ENCODE results near the gene DHH. TPM values are rescaled to one million over a fixed set of nuclear protein-coding genes. Genes with fewer than 3 reads are reported as not detected.

The DHH gene
- total and polyA plus RNA-seq, 9 of the 15 experiments (the other 6 are each of a cell fraction or from before 2014, with no cell fraction given), result 0.07 to 2.6 (median 0.54) TPM

DNA sequence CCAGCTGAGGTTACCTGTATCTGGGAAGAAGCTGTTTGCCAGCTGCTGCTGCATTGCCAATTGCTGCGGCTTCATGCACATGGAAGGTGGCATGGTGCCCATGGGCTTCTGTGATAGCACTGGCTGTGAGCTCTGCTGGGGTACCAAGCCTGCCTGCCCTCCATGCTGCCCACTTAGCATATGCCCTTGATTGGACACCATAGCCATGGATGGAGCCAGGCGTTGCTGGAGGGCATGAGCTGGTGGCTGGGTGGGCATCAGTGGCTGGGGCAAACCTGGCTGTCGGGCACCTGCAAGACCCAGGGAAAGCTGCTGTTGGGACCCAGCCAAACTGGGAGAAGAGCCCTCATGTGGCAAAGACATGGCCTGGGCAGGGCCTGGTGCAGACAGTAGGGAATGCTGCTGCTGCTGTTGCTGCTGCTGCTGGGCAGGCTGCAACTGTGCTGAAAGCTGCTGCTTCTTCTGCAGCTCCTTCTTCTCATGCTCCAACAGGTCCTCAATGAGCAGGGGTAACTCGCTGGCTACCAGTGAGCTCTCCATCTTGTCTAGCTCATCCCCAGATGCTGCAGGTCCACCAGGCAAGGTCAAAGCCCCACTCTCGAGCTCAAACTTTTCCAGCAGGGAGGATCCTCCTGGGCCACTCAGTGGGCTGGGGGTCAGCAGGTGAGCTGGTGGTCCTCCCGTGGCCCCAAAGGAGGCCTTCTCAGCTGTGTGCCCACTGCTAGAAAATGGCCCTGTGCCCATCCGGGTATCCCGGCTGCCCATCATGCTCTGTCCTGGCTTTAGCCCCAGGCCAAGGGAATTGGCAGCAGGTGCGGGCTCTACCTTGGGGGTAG is 57.3 kb downstream of the DHH start:
- BruUV-seq (replicated peaks), result no TSS peak
- POLR2A ChIA-PET, result interaction anchor here (0.6 to 12.9 kb wide), 11 partner anchors 8 to 96 kb away, joined by 3 to 78 read pairs (median 8); partner anchors contain the start of genes PRKAG1 and TUBA1B
- no peak for DNase-seq (ENCODE audit: extremely low read depth in 1 of 4, low spot score in 3 of 4)

More for the DNA sequence above, 57.3 kb downstream of the DHH start:
- in situ Hi-C loops (cut with MboI), result no loop called here
- no peaks in the 10 kb centered on the region; the same call in 1 of the 2 replicates for H4K20me1 ChIP-seq (replicated peaks; ENCODE audit: control insufficient read depth, insufficient read depth, low read length)
- 95% methylated on average over 8 of the region's 9 CpGs for WGBS (ENCODE audit: insufficient coverage, low coverage, missing lambda C conversion rate)
- peaks cover 97% of the 10 kb centered on the region; the same call in 2 of the 3 replicates for H3K36me3 ChIP-seq (ENCODE audit: control insufficient read depth, insufficient read depth, low read length)
- FAIRE-seq (no peak), ATAC-seq (no peak)
- H3K9me1 ChIP-seq (ENCODE audit: control insufficient read depth, insufficient read depth, low read length), result no peaks in the 10 kb centered on the region
- intact Hi-C loops (cut with micrococcal nuclease), result no loop called here
- no peak overlapping the region for H2AFZ ChIP-seq (ENCODE audit: low read depth, low read length)
- H3K4me2 ChIP-seq (ENCODE audit: insufficient read depth, low read length), result no peak overlapping the region
- H3K79me2 ChIP-seq (ENCODE audit: control insufficient read depth, insufficient read depth, low read length), result no peaks in the 10 kb centered on the region
- no peaks in the 10 kb centered on the region for H3K27me3 ChIP-seq (ENCODE audit: control insufficient read depth in 2 of 2, insufficient read depth in 2 of 2, low read length in 2 of 2)
- H3K4me1 ChIP-seq (replicated peaks in 1 of 2; ENCODE audit: control insufficient read depth in 2 of 2, insufficient read depth in 2 of 2, low read length in 2 of 2), result peaks cover 0 to 7% of the 10 kb centered on the region in 2 experiments; a peak in 1 of 5 replicates
- no peak overlapping the region for H3K4me3 ChIP-seq
- peak overlapping the region in 1 of 2 experiments; percentile 35; a peak in 1 of 4 replicates for H3K9ac ChIP-seq (ENCODE audit: insufficient read depth in 1 of 2, low read depth in 2 of 2, low read length in 2 of 2)
- CTCF ChIA-PET (ENCODE audit: low intra/inter-chr PET ratio), result no interaction called here
- no peaks in the 10 kb centered on the region for H3K9me3 ChIP-seq (replicated peaks; ENCODE audit: control insufficient read depth, insufficient read depth, low read depth, low read length)
- no peak overlapping the region for H3K27ac ChIP-seq (ENCODE audit: extremely low read depth, low read depth, low read length)
- TF ChIP-seq POLR2G (IDR thresholded peaks at IDR 0.05; ENCODE audit: low read depth, low read length) (peak; percentile 32; the same call in 1 of the 2 replicates), RBFOX2 (IDR thresholded peaks at IDR 0.05; ENCODE audit: low read depth, low read length) (peak; percentile 34; the same call in 1 of the 2 replicates), ZSCAN29 (IDR thresholded peaks at IDR 0.05) (no peak), ZNF785 (CRISPR knock-in tag; IDR thresholded peaks at IDR 0.05) (no peak), ZBTB8A (IDR thresholded peaks at IDR 0.05; ENCODE audit: partially characterized antibody) (no peak)
- TF ChIP-seq, protein P1, sequence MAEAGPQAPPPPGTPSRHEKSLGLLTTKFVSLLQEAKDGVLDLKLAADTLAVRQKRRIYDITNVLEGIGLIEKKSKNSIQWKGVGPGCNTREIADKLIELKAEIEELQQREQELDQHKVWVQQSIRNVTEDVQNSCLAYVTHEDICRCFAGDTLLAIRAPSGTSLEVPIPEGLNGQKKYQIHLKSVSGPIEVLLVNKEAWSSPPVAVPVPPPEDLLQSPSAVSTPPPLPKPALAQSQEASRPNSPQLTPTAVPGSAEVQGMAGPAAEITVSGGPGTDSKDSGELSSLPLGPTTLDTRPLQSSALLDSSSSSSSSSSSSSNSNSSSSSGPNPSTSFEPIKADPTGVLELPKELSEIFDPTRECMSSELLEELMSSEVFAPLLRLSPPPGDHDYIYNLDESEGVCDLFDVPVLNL (CRISPR knock-in tag; IDR thresholded peaks at IDR 0.05; ENCODE audit: low read depth), result peak; percentile 23; the same call in 1 of the 2 replicates

Small RNAs within 50 kb of the gene (small RNA-seq; reads per million reads assigned to genes)
- gene RF00019, result not detected

Other genes with a start within 250 kb of the DHH start
Only the 7 nearest of the 17 such genes appear.
- gene DDN, start 95.4 kb downstream of the DHH start, total RNA-seq (2014; rRNA removed), result 2.5 and 3.6 TPM in 2 replicates
- gene DDN, start 95.4 kb downstream of the DHH start, total RNA-seq (2014; rRNA removed; fragmentation: Illumina TruSeq; extraction: Trizol), result 0.99 and 1.4 TPM in 2 replicates
- gene DDN, start 95.4 kb downstream of the DHH start, total RNA-seq (2015; rRNA removed; fragmentation: Illumina TruSeq; extraction: Trizol), result 2.3 and 2.5 TPM in 2 replicates
- 3.4 and 3.6 TPM in 2 replicates for gene DDN, start 95.4 kb downstream of the DHH start, total RNA-seq (2021)
- gene DDN, start 95.4 kb downstream of the DHH start, polyA plus RNA-seq (2011; rRNA removed), result 0.31 and 0.42 TPM in 2 replicates
- 1.6 and 1.9 TPM in 2 replicates for gene DDN, start 95.4 kb downstream of the DHH start, polyA plus RNA-seq (2014; fragmentation: Illumina TruSeq; extraction: Trizol)
- under 1 TPM; 0.03 to 0.13 TPM for gene DDN, start 95.4 kb downstream of the DHH start, polyA plus RNA-seq (2014; fragmentation: Nextera tagmentation; extraction: Ambion mirVana)
- 2.2 and 2.4 TPM in 2 replicates for gene DDN, start 95.4 kb downstream of the DHH start, polyA plus RNA-seq (2014; rRNA removed)
- gene PRKAG1, start 76.0 kb downstream of the DHH start, total RNA-seq (2014; rRNA removed), result 51.1 and 51.6 TPM in 2 replicates
- gene PRKAG1, start 76.0 kb downstream of the DHH start, total RNA-seq (2014; rRNA removed; fragmentation: Illumina TruSeq; extraction: Trizol), result 79.1 and 86.8 TPM in 2 replicates
- 74.0 and 75.0 TPM in 2 replicates for gene PRKAG1, start 76.0 kb downstream of the DHH start, total RNA-seq (2015; rRNA removed; fragmentation: Illumina TruSeq; extraction: Trizol)
- gene PRKAG1, start 76.0 kb downstream of the DHH start, total RNA-seq (2021), result 49.3 and 51.9 TPM in 2 replicates
- gene PRKAG1, start 76.0 kb downstream of the DHH start, polyA plus RNA-seq (2011; rRNA removed), result 109 TPM in 2 replicates
- gene PRKAG1, start 76.0 kb downstream of the DHH start, polyA plus RNA-seq (2014; fragmentation: Illumina TruSeq; extraction: Trizol), result 95.8 and 108 TPM in 2 replicates
- 100 to 1,000 TPM in 1 of 2 experiments, 10 to 100 TPM in 1; 82.7 to 126 TPM for gene PRKAG1, start 76.0 kb downstream of the DHH start, polyA plus RNA-seq (2014; fragmentation: Nextera tagmentation; extraction: Ambion mirVana)
- 59.7 and 64.5 TPM in 2 replicates for gene PRKAG1, start 76.0 kb downstream of the DHH start, polyA plus RNA-seq (2014; rRNA removed)
- 17.5 and 23.5 TPM in 2 replicates for gene KMT2D, start 34.0 kb downstream of the DHH start, total RNA-seq (2014; rRNA removed)
- gene KMT2D, start 34.0 kb downstream of the DHH start, total RNA-seq (2014; rRNA removed; fragmentation: Illumina TruSeq; extraction: Trizol), result 10.5 and 10.6 TPM in 2 replicates
- 13.7 and 20.1 TPM in 2 replicates for gene KMT2D, start 34.0 kb downstream of the DHH start, total RNA-seq (2015; rRNA removed; fragmentation: Illumina TruSeq; extraction: Trizol)
- gene KMT2D, start 34.0 kb downstream of the DHH start, total RNA-seq (2021), result 89.5 and 93.7 TPM in 2 replicates
- 9.9 and 15.2 TPM in 2 replicates for gene KMT2D, start 34.0 kb downstream of the DHH start, polyA plus RNA-seq (2011; rRNA removed)
- gene KMT2D, start 34.0 kb downstream of the DHH start, polyA plus RNA-seq (2014; fragmentation: Illumina TruSeq; extraction: Trizol), result 53.8 and 73.7 TPM in 2 replicates
- gene KMT2D, start 34.0 kb downstream of the DHH start, polyA plus RNA-seq (2014; fragmentation: Nextera tagmentation; extraction: Ambion mirVana), result 1 to 10 TPM in 1 of 2 experiments, under 1 TPM in 1; 0.22 to 1.4 TPM
- gene KMT2D, start 34.0 kb downstream of the DHH start, polyA plus RNA-seq (2014; rRNA removed), result 33.3 and 42.1 TPM in 2 replicates
- 6.8 and 7.2 TPM in 2 replicates for gene RHEBL1, start 24.8 kb downstream of the DHH start, total RNA-seq (2014; rRNA removed)
- 8.2 and 8.5 TPM in 2 replicates for gene RHEBL1, start 24.8 kb downstream of the DHH start, total RNA-seq (2014; rRNA removed; fragmentation: Illumina TruSeq; extraction: Trizol)
- 4.0 and 4.3 TPM in 2 replicates for gene RHEBL1, start 24.8 kb downstream of the DHH start, total RNA-seq (2015; rRNA removed; fragmentation: Illumina TruSeq; extraction: Trizol)
- 7.7 and 8.8 TPM in 2 replicates for gene RHEBL1, start 24.8 kb downstream of the DHH start, total RNA-seq (2021)
- 8.1 and 10.4 TPM in 2 replicates for gene RHEBL1, start 24.8 kb downstream of the DHH start, polyA plus RNA-seq (2011; rRNA removed)
- gene RHEBL1, start 24.8 kb downstream of the DHH start, polyA plus RNA-seq (2014; fragmentation: Illumina TruSeq; extraction: Trizol), result 7.0 and 9.7 TPM in 2 replicates
- gene RHEBL1, start 24.8 kb downstream of the DHH start, polyA plus RNA-seq (2014; fragmentation: Nextera tagmentation; extraction: Ambion mirVana), result 10 to 100 TPM; 27.4 to 36.1 TPM
- gene RHEBL1, start 24.8 kb downstream of the DHH start, polyA plus RNA-seq (2014; rRNA removed), result 10.0 and 14.4 TPM in 2 replicates
- gene LMBR1L, start 16.0 kb upstream of the DHH start, total RNA-seq (2014; rRNA removed), result 31.6 and 32.1 TPM in 2 replicates
- 25.7 and 26.3 TPM in 2 replicates for gene LMBR1L, start 16.0 kb upstream of the DHH start, total RNA-seq (2014; rRNA removed; fragmentation: Illumina TruSeq; extraction: Trizol)
- 26.9 and 27.8 TPM in 2 replicates for gene LMBR1L, start 16.0 kb upstream of the DHH start, total RNA-seq (2015; rRNA removed; fragmentation: Illumina TruSeq; extraction: Trizol)
- gene LMBR1L, start 16.0 kb upstream of the DHH start, total RNA-seq (2021), result 49.5 and 52.8 TPM in 2 replicates
- 57.0 and 99.6 TPM in 2 replicates for gene LMBR1L, start 16.0 kb upstream of the DHH start, polyA plus RNA-seq (2011; rRNA removed)
- 45.4 and 54.3 TPM in 2 replicates for gene LMBR1L, start 16.0 kb upstream of the DHH start, polyA plus RNA-seq (2014; fragmentation: Illumina TruSeq; extraction: Trizol)
- 1 to 10 TPM; 2.5 to 5.3 TPM for gene LMBR1L, start 16.0 kb upstream of the DHH start, polyA plus RNA-seq (2014; fragmentation: Nextera tagmentation; extraction: Ambion mirVana)
- 31.1 and 40.4 TPM in 2 replicates for gene LMBR1L, start 16.0 kb upstream of the DHH start, polyA plus RNA-seq (2014; rRNA removed)
- 2,537 and 3,283 TPM in 2 replicates for gene TUBA1B, start 36.6 kb upstream of the DHH start, total RNA-seq (2014; rRNA removed)
- gene TUBA1B, start 36.6 kb upstream of the DHH start, total RNA-seq (2014; rRNA removed; fragmentation: Illumina TruSeq; extraction: Trizol), result 1,855 and 2,189 TPM in 2 replicates
- gene TUBA1B, start 36.6 kb upstream of the DHH start, total RNA-seq (2015; rRNA removed; fragmentation: Illumina TruSeq; extraction: Trizol), result 2,518 and 2,541 TPM in 2 replicates
- 2,355 and 2,486 TPM in 2 replicates for gene TUBA1B, start 36.6 kb upstream of the DHH start, total RNA-seq (2021)
- gene TUBA1B, start 36.6 kb upstream of the DHH start, polyA plus RNA-seq (2011; rRNA removed), result 4,368 and 5,240 TPM in 2 replicates
- 4,050 and 4,598 TPM in 2 replicates for gene TUBA1B, start 36.6 kb upstream of the DHH start, polyA plus RNA-seq (2014; fragmentation: Illumina TruSeq; extraction: Trizol)
- gene TUBA1B, start 36.6 kb upstream of the DHH start, polyA plus RNA-seq (2014; fragmentation: Nextera tagmentation; extraction: Ambion mirVana), result 1,000 to 10,000 TPM; 2,987 to 4,624 TPM
- 2,628 and 3,157 TPM in 2 replicates for gene TUBA1B, start 36.6 kb upstream of the DHH start, polyA plus RNA-seq (2014; rRNA removed)
- 9.6 and 10.2 TPM in 2 replicates for gene TUBA1A, start 94.3 kb upstream of the DHH start, total RNA-seq (2014; rRNA removed)
- gene TUBA1A, start 94.3 kb upstream of the DHH start, total RNA-seq (2014; rRNA removed; fragmentation: Illumina TruSeq; extraction: Trizol), result 7.1 and 7.4 TPM in 2 replicates
- gene TUBA1A, start 94.3 kb upstream of the DHH start, total RNA-seq (2015; rRNA removed; fragmentation: Illumina TruSeq; extraction: Trizol), result 11.5 and 11.9 TPM in 2 replicates
- 7.7 and 8.6 TPM in 2 replicates for gene TUBA1A, start 94.3 kb upstream of the DHH start, total RNA-seq (2021)
- 45.1 and 161 TPM in 2 replicates for gene TUBA1A, start 94.3 kb upstream of the DHH start, polyA plus RNA-seq (2011; rRNA removed)
- 16.3 and 18.8 TPM in 2 replicates for gene TUBA1A, start 94.3 kb upstream of the DHH start, polyA plus RNA-seq (2014; fragmentation: Illumina TruSeq; extraction: Trizol)
- 10 to 100 TPM; 23.7 to 24.2 TPM for gene TUBA1A, start 94.3 kb upstream of the DHH start, polyA plus RNA-seq (2014; fragmentation: Nextera tagmentation; extraction: Ambion mirVana)
- 11.7 and 13.9 TPM in 2 replicates for gene TUBA1A, start 94.3 kb upstream of the DHH start, polyA plus RNA-seq (2014; rRNA removed)